Measurements from ENCODE around the gene ANKRD37. TPM values are rescaled to one million over a fixed set of nuclear protein-coding genes. Genes with fewer than 3 reads are reported as not detected.

ANKRD37 gene
- total and polyA plus RNA-seq, 9 of the 15 experiments (the other 6 are each of a cell fraction or from before 2014, with no cell fraction given), result 1.3 to 53.7 (median 3.6) TPM

- TF ChIP-seq FOXJ2 (tag; IDR thresholded peaks at IDR 0.05), result no peak
- no peak for TF ChIP-seq GABPB2 (CRISPR knock-in tag; conservative IDR thresholded peaks at IDR 0.05)
- no peak for TF ChIP-seq ZMIZ1 (IDR thresholded peaks at IDR 0.05; ENCODE audit: low read depth in 2 of 2, low read length in 2 of 2)
- no peak for TF ChIP-seq C11orf30 (IDR thresholded peaks at IDR 0.05; ENCODE audit: low read depth)
- no peak for TF ChIP-seq NUFIP1 (IDR thresholded peaks at IDR 0.05; ENCODE audit: partially characterized antibody)
These were observed 13.2 kb upstream of the ANKRD37 start (continued) for GRCh38 chr4:185383451-185383850.

- intact Hi-C loops (cut with micrococcal nuclease), result no loop called here
- H3K4me1 ChIP-seq (replicated peaks in 1 of 2; ENCODE audit: control insufficient read depth in 2 of 2, insufficient read depth in 2 of 2, low read length in 2 of 2), result peaks cover 10 to 16% of the 10 kb centered on the region in 2 experiments; a peak in 3 of 5 replicates
- WGBS (ENCODE audit: insufficient coverage, low coverage, missing lambda C conversion rate), result 42% methylated on average over 2 of the region's 2 CpGs
- no peaks in the 10 kb centered on the region for H3K27me3 ChIP-seq (ENCODE audit: control insufficient read depth in 2 of 2, insufficient read depth in 2 of 2, low read length in 2 of 2)
- DNase-seq (ENCODE audit: extremely low read depth in 1 of 4, low spot score in 3 of 4), result no peak
- H3K4me2 ChIP-seq (ENCODE audit: insufficient read depth, low read length), result no peak overlapping the region
- no peak for FAIRE-seq
- no peak overlapping the region for H2AFZ ChIP-seq (ENCODE audit: low read depth, low read length)
- no peak overlapping the region for H3K27ac ChIP-seq (ENCODE audit: extremely low read depth, low read depth, low read length)
- ATAC-seq, result no peak
- in situ Hi-C loops (cut with MboI), result no loop called here
- ChIA-PET POLR2A (interaction anchor here (3.0 kb wide), 1 partner anchor 11 kb away, joined by 21 read pairs; the partner anchor contains the start of genes ANKRD37 and LRP2BP), CTCF (ENCODE audit: low intra/inter-chr PET ratio) (no interaction called here)
- no peak overlapping the region for H3K4me3 ChIP-seq
- BruUV-seq (replicated peaks), result no TSS peak
- no peak overlapping the region for H3K9ac ChIP-seq (ENCODE audit: insufficient read depth in 1 of 2, low read depth in 2 of 2, low read length in 2 of 2)
- no peaks in the 10 kb centered on the region for H3K36me3 ChIP-seq (ENCODE audit: control insufficient read depth, insufficient read depth, low read length)
- no peaks in the 10 kb centered on the region for H3K9me3 ChIP-seq (replicated peaks; ENCODE audit: control insufficient read depth, insufficient read depth, low read depth, low read length)
- H3K79me2 ChIP-seq (ENCODE audit: control insufficient read depth, insufficient read depth, low read length), result no peaks in the 10 kb centered on the region
- H3K9me1 ChIP-seq (ENCODE audit: control insufficient read depth, insufficient read depth, low read length), result no peaks in the 10 kb centered on the region
- no peaks in the 10 kb centered on the region for H4K20me1 ChIP-seq (replicated peaks; ENCODE audit: control insufficient read depth, insufficient read depth, low read length)
- TF ChIP-seq NFIC (IDR thresholded peaks at IDR 0.05) (no peak), NR2C1 (IDR thresholded peaks at IDR 0.05) (no peak), NR2C1 (tag; IDR thresholded peaks at IDR 0.05) (no peak), PURB (CRISPR knock-in tag; IDR thresholded peaks at IDR 0.05; ENCODE audit: low read depth) (no peak), ZBTB17 (CRISPR knock-in tag; IDR thresholded peaks at IDR 0.05) (no peak), OTX1 (CRISPR knock-in tag; IDR thresholded peaks at IDR 0.05) (no peak), SETDB1 (IDR thresholded peaks at IDR 0.05; ENCODE audit: low read length) (no peak), ZFPM2 (CRISPR knock-in tag; IDR thresholded peaks at IDR 0.05) (no peak), ARID4B (CRISPR knock-in tag; IDR thresholded peaks at IDR 0.05) (no peak), ZZZ3 (IDR thresholded peaks at IDR 0.05) (no peak)
These were observed 12.6 kb upstream of the ANKRD37 start for GRCh38 chr4:185384061-185384460.

All from K562 (cell line).